ENCODE results near the gene TTF2.

TTF2 gene

GRCh38 chr1:117059334-117059677 lies 820 bp upstream of the TTF2 start:
- no peak for TF ChIP-seq CTCF (IDR thresholded peaks at IDR 0.05; ENCODE audit: low read depth, low read length)
- no peak for DNase-seq (ENCODE audit: extremely low read depth, low read depth)

DNA sequence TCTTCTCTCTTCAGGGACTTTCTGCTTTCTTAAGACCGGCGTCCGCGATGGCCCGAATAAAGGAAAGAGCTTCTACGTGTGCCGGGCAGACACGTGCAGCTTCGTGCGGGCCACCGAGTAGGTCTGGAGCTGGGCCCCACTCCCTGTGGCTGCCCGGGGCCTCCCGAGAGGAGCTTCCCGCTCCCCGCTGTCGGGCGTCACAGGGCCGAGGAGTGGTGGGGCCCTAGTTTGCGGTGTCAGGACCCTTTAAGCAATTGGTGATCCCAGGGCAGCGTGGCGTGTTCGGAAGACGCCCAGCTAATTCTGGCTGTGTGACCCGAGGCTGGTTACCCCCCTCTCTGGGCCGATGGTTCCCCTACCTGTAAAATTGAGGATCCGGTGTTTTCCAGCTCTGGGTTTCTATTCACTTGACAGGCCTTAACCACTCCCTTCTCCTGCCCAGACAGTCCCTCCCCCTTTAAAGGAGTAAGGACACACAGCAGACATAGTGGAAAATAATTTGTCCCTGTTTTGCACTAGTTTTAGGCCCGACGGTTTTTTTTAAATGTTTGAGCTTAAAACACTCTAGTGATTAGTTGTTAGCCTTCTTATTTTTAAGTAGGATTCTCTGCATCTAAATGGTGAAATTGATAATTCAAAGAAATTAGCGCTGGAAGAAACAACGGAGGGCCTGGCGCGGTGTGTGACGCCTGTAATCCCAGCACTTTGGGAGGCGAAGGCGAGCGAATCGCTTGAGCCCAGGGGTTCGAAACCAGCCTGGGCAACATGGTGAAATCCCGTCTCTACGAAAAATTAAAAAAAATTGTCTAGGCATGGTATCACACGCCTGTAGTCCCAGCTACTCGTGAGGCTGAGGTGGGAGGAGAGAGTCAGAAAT lies 553 bp downstream of the TTF2 start:
- DNase-seq (ENCODE audit: extremely low read depth, low read depth), result no peak
- TF ChIP-seq CTCF (IDR thresholded peaks at IDR 0.05; ENCODE audit: low read depth, low read length), result no peak

DNA sequence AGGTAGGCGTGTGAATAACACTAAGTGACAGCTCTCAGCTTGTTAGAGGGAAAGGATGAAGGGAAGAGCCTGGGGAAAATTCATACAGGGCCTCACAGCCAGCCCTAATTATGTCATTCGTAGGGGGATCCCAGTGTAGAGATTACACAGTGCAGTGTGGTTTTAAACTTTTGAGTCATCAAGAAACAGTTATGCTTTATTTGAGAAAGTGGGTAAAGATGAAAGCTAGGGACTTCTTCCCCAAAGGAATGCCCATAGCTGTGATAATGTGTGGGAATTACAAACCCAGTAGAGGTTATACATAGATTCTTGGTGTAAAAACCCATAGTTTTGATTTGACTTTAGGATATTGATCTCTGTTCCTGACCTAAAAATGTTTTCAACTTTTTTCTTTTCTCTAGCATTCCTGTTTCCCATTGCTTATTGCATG lies 1.9 kb downstream of the TTF2 start:
- no peak for DNase-seq (ENCODE audit: extremely low read depth, low read depth)
- TF ChIP-seq CTCF (IDR thresholded peaks at IDR 0.05; ENCODE audit: low read depth, low read length), result no peak

DNA sequence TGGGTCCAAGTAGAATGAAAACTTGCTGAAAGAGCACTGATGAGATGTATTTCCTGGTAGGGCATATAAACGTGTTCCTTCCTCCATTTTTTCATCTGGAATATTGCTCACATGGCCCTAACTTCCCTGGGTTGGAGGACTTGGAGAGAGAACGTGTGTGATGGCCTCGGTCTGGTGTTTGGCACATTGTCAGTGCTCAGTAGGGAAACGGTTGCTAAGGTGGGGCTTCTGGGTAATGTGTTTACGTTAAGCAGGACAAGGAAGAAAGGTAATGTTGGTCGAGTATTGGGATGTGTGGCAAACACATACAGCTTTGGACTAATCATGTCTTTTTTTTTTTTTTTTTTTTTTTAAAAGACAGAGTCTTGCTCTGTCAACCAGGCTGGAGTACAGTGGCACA lies 6.2 kb downstream of the TTF2 start:
- DNase-seq (ENCODE audit: extremely low read depth, low read depth), result no peak

GRCh38 chr1:117067533-117068370 lies 7.6 kb downstream of the TTF2 start:
- no peak for DNase-seq (ENCODE audit: extremely low read depth, low read depth)

More for the DNA sequence above, 6.2 kb downstream of the TTF2 start:
- TF ChIP-seq CTCF (IDR thresholded peaks at IDR 0.05; ENCODE audit: low read depth, low read length), result no peak

DNA sequence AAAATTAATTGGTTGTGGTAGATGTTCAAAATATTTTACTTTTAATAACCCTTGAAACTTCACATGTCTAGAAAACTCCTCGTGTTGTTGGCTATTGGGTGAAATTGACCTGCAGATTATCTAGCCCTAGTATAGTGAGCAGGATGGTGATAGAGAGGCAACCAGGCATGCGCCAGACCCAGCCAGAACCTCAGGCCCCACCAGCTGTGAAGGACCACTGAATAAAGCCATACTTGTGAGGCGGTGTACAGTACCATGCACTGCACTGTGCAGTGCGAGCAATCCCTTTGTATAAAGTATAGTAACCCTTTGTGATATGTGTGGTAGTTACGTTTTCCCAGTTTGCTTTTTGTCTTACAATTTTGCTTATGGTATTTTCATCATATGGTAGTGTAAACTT lies 8.5 kb downstream of the TTF2 start:
- no peak for TF ChIP-seq CTCF (IDR thresholded peaks at IDR 0.05; ENCODE audit: low read depth, low read length)
- DNase-seq (ENCODE audit: extremely low read depth, low read depth), result no peak

More at GRCh38 chr1:117067533-117068370, 7.6 kb downstream of the TTF2 start:
- TF ChIP-seq CTCF (IDR thresholded peaks at IDR 0.05; ENCODE audit: low read depth, low read length), result peak; percentile 88

Data from AG09319 (cell line).